Fibroblast of lung (primary cell): ENCODE data around the gene DPP10. TPM values are rescaled to one million over a fixed set of nuclear protein-coding genes. Genes with fewer than 3 reads are reported as not detected.

ENCODE experiments used
- DNase-seq, 2 donors: peaks; one replicate each; pipeline versions ENCODE4 v3.0.0 to v3.0.0-alpha.2; 2010; ENCODE audit warnings: low read depth in 2 of 2
- H2AFZ ChIP-seq: 2 replicates; pipeline ENCODE4 v1.5.1; 2012; ENCODE audit warnings: low read length, control low read depth, inconsistent platforms
- H3K27ac ChIP-seq: 2 replicates; pipeline ENCODE4 v1.5.1; 2011; ENCODE audit warnings: low read length, control low read depth; ENCODE audit not compliant: insufficient read depth
- H3K27me3 ChIP-seq: 2 replicates; pipeline ENCODE4 v1.5.1; 2011; ENCODE audit warnings: mild to moderate bottlenecking, low read length; ENCODE audit not compliant: control insufficient read depth, insufficient read depth
- H3K36me3 ChIP-seq: 2 replicates; pipeline ENCODE4 v1.5.1; 2011; ENCODE audit warnings: low read length; ENCODE audit not compliant: control insufficient read depth, insufficient read depth
- H3K4me1 ChIP-seq: 2 replicates; pipeline ENCODE4 v1.5.1; 2011; ENCODE audit warnings: low read length; ENCODE audit not compliant: control insufficient read depth, insufficient read depth; ENCODE audit errors: extremely low read depth
- H3K4me2 ChIP-seq: 2 replicates; pipeline ENCODE4 v1.5.1; 2011; ENCODE audit warnings: low read length, control low read depth; ENCODE audit not compliant: insufficient read depth; ENCODE audit errors: extremely low read depth
- H3K4me3 ChIP-seq, 4 experiments: fragments of 200-600 bp in 1 of 4; sonication (generic) in 1 of 4; replicated peaks in 1 of 4; 2 replicates each; pipeline ENCODE4 v1.5.1; 2011 to 2016; ENCODE audit warnings: low read length in 4 of 4, low read depth in 3 of 4, mild to moderate bottlenecking in 3 of 4, control low read depth in 2 of 4, inconsistent platforms in 1 of 4, mixed read lengths in 1 of 4; ENCODE audit not compliant: insufficient read depth in 1 of 4; ENCODE audit errors: control extremely low read depth in 1 of 4
- H3K79me2 ChIP-seq: 2 replicates; pipeline ENCODE4 v1.5.1; 2012; ENCODE audit warnings: mild to moderate bottlenecking, low read length, inconsistent platforms; ENCODE audit not compliant: control insufficient read depth, insufficient read depth
- H3K9ac ChIP-seq: 2 replicates; pipeline ENCODE4 v1.5.1; 2011; ENCODE audit warnings: mild to moderate bottlenecking, low read length, control low read depth; ENCODE audit not compliant: insufficient read depth
- H3K9me3 ChIP-seq: 2 replicates; pipeline ENCODE4 v1.5.1; 2012; ENCODE audit warnings: low read depth, low read length; ENCODE audit not compliant: control insufficient read depth, insufficient read depth
- H4K20me1 ChIP-seq: 2 replicates; pipeline ENCODE4 v1.5.1; 2011; ENCODE audit warnings: low read length; ENCODE audit not compliant: control insufficient read depth, insufficient read depth; ENCODE audit errors: extremely low read depth
- EZH2 ChIP-seq: IDR thresholded peaks from 2 replicates; pipeline ENCODE4 v1.5.1; 2012; ENCODE audit warnings: low read length, control low read depth, mild to moderate bottlenecking; ENCODE audit errors: missing control alignments
- polyA plus RNA-seq, 2 donors: library from polyadenylated mRNA; depleted of rRNA in 1 of 2; stranded (reverse) in 1 of 2; unstranded in 1 of 2; fragments of >200 nt; gene quantifications; 2 replicates each; pipeline ENCODE4 v1.2.1, GENCODE V29; 2011 to 2012; ENCODE audit warnings: missing spikeins in 1 of 2
- total RNA-seq: library from RNA; depleted of rRNA; stranded (reverse); fragments of >200 nt; gene quantifications from 2 replicates; pipeline ENCODE4 v1.2.1, GENCODE V29; 2014
- TF ChIP-seq, protein P1 (sequence below), 2 donors: IDR thresholded peaks in 1 of 2; conservative IDR thresholded peaks in 1 of 2; 1 replicate in 1 of 2; 2 replicates in 1 of 2; pipeline ENCODE4 v1.5.1; 2011 to 2012; ENCODE audit warnings: low read length in 2 of 2, control low read depth in 1 of 2, inconsistent platforms in 1 of 2, low read depth in 1 of 2, mild to moderate bottlenecking in 1 of 2

DPP10 gene
- total and polyA plus RNA-seq, 2 donors (not counting 1 experiment from before 2014, with no cell fraction given) = not detected

DNA sequence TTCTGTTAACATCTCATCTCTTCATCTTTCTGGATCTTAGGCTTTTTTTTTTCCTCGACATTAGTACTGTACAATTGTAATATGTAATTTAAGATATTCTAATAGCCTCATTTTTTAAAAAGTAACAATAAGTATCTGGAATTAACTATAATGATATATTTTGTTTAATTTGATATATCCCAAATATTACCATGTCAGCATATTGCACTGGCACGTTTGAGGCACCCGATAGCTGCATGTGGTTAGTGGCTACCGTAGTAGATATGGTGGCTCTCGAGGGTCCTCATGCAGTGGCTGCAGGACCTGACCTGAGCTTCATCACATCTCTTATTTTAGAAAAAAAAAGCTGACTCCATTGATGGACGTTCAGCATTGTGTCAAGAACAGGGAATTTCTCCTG lies 371.9 kb downstream of the DPP10 start:
- no peaks in the 10 kb centered on the region for H4K20me1 ChIP-seq

DNA sequence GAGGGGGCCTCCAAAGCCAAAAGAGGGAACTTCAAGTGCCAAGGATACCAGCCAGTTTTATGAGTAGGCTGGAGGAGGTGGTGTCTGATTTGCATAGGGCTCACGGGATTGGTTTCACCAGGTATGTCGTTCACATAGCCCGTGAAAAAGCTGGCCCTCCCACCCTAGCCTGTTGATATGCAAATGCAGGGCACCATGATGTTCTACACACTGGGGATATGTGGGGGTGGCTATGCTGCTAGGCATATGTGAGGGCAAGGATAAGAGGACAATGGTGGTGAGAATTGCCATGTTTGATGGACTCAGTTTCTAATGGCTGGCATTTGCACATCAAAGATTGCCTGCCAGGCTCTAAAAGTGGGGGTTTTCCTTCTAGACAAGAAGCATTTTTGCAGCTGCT lies 378.6 kb downstream of the DPP10 start:
- no peak overlapping the region for H3K27ac ChIP-seq
- TF ChIP-seq, protein P1, sequence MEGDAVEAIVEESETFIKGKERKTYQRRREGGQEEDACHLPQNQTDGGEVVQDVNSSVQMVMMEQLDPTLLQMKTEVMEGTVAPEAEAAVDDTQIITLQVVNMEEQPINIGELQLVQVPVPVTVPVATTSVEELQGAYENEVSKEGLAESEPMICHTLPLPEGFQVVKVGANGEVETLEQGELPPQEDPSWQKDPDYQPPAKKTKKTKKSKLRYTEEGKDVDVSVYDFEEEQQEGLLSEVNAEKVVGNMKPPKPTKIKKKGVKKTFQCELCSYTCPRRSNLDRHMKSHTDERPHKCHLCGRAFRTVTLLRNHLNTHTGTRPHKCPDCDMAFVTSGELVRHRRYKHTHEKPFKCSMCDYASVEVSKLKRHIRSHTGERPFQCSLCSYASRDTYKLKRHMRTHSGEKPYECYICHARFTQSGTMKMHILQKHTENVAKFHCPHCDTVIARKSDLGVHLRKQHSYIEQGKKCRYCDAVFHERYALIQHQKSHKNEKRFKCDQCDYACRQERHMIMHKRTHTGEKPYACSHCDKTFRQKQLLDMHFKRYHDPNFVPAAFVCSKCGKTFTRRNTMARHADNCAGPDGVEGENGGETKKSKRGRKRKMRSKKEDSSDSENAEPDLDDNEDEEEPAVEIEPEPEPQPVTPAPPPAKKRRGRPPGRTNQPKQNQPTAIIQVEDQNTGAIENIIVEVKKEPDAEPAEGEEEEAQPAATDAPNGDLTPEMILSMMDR (conservative IDR thresholded peaks at IDR 0.05 in 1 of 2, IDR thresholded peaks at IDR 0.05 in 1 of 2; ENCODE audit: low read depth in 1 of 2, low read length in 2 of 2) = no peak
- TF ChIP-seq EZH2 = no peak
- H2AFZ ChIP-seq = no peak overlapping the region
- no peaks in the 10 kb centered on the region for H3K27me3 ChIP-seq
- DNase-seq = no peak
- no peak overlapping the region for H3K4me2 ChIP-seq
- no peak overlapping the region for H3K9ac ChIP-seq
- H3K79me2 ChIP-seq = no peaks in the 10 kb centered on the region
- no peaks in the 10 kb centered on the region for H4K20me1 ChIP-seq
- no peaks in the 10 kb centered on the region for H3K9me3 ChIP-seq
- H3K4me3 ChIP-seq = no peak overlapping the region
- no peaks in the 10 kb centered on the region for H3K36me3 ChIP-seq
- H3K4me1 ChIP-seq = no peaks in the 10 kb centered on the region

More for the DNA sequence above, 371.9 kb downstream of the DPP10 start:
- Histone ChIP-seq H3K27me3 (no peaks in the 10 kb centered on the region), H3K4me2 (no peak overlapping the region), H3K9me3 (no peaks in the 10 kb centered on the region), H3K36me3 (no peaks in the 10 kb centered on the region), H3K4me3 (no peak overlapping the region), H3K79me2 (no peaks in the 10 kb centered on the region), H3K9ac (no peak overlapping the region), H3K4me1 (no peaks in the 10 kb centered on the region), H3K27ac (no peak overlapping the region), H2AFZ (no peak overlapping the region)
- TF ChIP-seq, protein P1 (conservative IDR thresholded peaks at IDR 0.05 in 1 of 2, IDR thresholded peaks at IDR 0.05 in 1 of 2; ENCODE audit: low read depth in 1 of 2, low read length in 2 of 2) = no peak
- TF ChIP-seq EZH2 = no peak
- DNase-seq = no peak

DNA sequence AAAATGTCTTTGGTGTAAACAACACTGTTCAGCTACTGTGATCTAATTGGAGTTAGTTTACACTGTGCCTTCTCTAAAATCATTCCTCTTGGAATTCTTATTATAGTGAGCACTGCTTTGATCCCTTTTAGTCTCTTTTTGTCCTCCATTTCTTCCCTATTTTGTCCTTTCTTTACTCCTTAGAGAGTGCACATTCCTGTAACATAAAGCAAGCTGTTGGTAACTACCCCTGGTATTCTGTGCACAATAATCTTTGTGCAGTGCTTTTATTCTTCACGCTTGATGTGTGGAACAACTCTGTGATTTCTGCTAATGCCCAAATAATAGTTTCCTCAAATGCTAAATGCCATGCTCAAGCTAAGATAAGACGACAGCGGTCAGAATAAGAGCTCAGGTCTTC lies 401.5 kb downstream of the DPP10 start:
- Histone ChIP-seq H3K4me2 (no peak overlapping the region), H3K36me3 (no peaks in the 10 kb centered on the region), H3K4me1 (no peaks in the 10 kb centered on the region), H3K9ac (no peak overlapping the region), H3K9me3 (no peaks in the 10 kb centered on the region), H3K4me3 (no peak overlapping the region), H4K20me1 (no peaks in the 10 kb centered on the region), H3K27ac (no peak overlapping the region), H2AFZ (no peak overlapping the region), H3K79me2 (no peaks in the 10 kb centered on the region), H3K27me3 (no peaks in the 10 kb centered on the region)
- TF ChIP-seq, protein P1 (conservative IDR thresholded peaks at IDR 0.05 in 1 of 2, IDR thresholded peaks at IDR 0.05 in 1 of 2; ENCODE audit: low read depth in 1 of 2, low read length in 2 of 2) = no peak
- no peak for TF ChIP-seq EZH2
- DNase-seq = no peak
